Activated B cell treated with CpG ODN at 0.5 μM for 24 hours (primary cell): ENCODE measurements around the gene TCERG1L. TPM values are rescaled to one million over a fixed set of nuclear protein-coding genes. Genes with fewer than 3 reads are reported as not detected.

Experiments used
- ATAC-seq: fragments of 200-7000 bp; cut with Tn5 transposase; one replicate; pipeline ENCODE4 v1.10.0; 2021; ENCODE audit warnings: low read depth, mild to moderate bottlenecking, moderate library complexity
- CTCF ChIA-PET: fragments of 350-600 bp; sonication (Branson Sonifier 250); formaldehyde crosslinking; loops from one replicate; lab custom pipeline; 2021; ENCODE audit warnings: antibody characterized with exemption; lab: Charles Lee
- POLR2A ChIA-PET: fragments of 350-600 bp; sonication (Branson Sonifier 250); formaldehyde crosslinking; loops from one replicate; lab custom pipeline; 2021; ENCODE audit warnings: antibody characterized with exemption; lab: Charles Lee
- DNase-seq: peaks from one replicate; pipeline ENCODE4 v3.0.0; 2022
- H3K27ac Mint-ChIP-seq: one replicate; pipeline ENCODE4 v1.8.0; 2020; ENCODE audit warnings: mixed read lengths
- H3K27me3 Mint-ChIP-seq: one replicate; pipeline ENCODE4 v1.8.0; 2021; ENCODE audit warnings: mixed read lengths
- H3K36me3 Mint-ChIP-seq: one replicate; pipeline ENCODE4 v1.8.0; 2021; ENCODE audit warnings: low read depth, mixed read lengths
- H3K4me1 Mint-ChIP-seq: one replicate; pipeline ENCODE4 v1.8.0; 2021; ENCODE audit warnings: mixed read lengths
- H3K4me3 Mint-ChIP-seq: one replicate; pipeline ENCODE4 v1.8.0; 2020; ENCODE audit warnings: mild to moderate bottlenecking, mixed read lengths
- H3K9me3 Mint-ChIP-seq: one replicate; pipeline ENCODE4 v1.8.0; 2020; ENCODE audit warnings: mixed read lengths
- intact Hi-C: fragments of 100-400 bp; cut with micrococcal nuclease; formaldehyde crosslinking; loops from one replicate; pipeline ENCODE4 v1.15.1; 2024
- total RNA-seq: library from RNA; stranded (reverse); gene quantifications from 2 replicates; pipeline ENCODE4 v1.2.3, GENCODE V29; 2022
- TF ChIP-seq, protein P1 (sequence below): fragments of 200-600 bp; IDR thresholded peaks from one replicate; pipeline ENCODE4 v1.8.0; 2022; ENCODE audit warnings: antibody characterized with exemption, mild to moderate bottlenecking

TCERG1L gene
- total RNA-seq, 1 donor from 2014 or later, result not detected

DNA sequence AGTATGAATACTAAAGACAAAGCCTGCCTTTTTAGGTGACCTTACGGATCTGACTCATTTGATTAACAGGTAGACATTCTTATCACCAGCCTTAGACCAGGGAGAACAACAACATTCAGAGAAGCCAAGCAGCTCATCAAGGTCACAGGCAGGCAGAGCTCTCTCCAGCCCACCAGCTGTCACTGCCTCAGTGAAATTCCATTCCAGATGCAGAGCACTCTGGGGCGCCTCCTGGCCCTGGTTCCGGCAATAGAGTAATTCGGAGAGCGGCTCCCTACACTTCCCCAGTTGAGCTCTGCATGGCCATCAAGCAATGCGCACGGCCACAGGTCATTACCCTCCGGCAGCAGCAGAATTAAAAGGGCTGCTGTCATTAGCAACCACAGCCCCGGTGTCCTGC is 164.7 kb downstream of the TCERG1L start:
- TF ChIP-seq, protein P1, sequence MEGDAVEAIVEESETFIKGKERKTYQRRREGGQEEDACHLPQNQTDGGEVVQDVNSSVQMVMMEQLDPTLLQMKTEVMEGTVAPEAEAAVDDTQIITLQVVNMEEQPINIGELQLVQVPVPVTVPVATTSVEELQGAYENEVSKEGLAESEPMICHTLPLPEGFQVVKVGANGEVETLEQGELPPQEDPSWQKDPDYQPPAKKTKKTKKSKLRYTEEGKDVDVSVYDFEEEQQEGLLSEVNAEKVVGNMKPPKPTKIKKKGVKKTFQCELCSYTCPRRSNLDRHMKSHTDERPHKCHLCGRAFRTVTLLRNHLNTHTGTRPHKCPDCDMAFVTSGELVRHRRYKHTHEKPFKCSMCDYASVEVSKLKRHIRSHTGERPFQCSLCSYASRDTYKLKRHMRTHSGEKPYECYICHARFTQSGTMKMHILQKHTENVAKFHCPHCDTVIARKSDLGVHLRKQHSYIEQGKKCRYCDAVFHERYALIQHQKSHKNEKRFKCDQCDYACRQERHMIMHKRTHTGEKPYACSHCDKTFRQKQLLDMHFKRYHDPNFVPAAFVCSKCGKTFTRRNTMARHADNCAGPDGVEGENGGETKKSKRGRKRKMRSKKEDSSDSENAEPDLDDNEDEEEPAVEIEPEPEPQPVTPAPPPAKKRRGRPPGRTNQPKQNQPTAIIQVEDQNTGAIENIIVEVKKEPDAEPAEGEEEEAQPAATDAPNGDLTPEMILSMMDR, result no peak
- no peaks in the 10 kb centered on the region for H3K36me3 Mint-ChIP-seq
- no peak overlapping the region for H3K27ac Mint-ChIP-seq
- H3K9me3 Mint-ChIP-seq, result peaks cover 6% of the 10 kb centered on the region
- POLR2A ChIA-PET, result no interaction called here
- DNase-seq (no peak), ATAC-seq (no peak)
- H3K27me3 Mint-ChIP-seq, result no peaks in the 10 kb centered on the region
- no peaks in the 10 kb centered on the region for H3K4me1 Mint-ChIP-seq
- intact Hi-C loops, result no loop called here
- CTCF ChIA-PET, result no interaction called here
- no peak overlapping the region for H3K4me3 Mint-ChIP-seq

DNA sequence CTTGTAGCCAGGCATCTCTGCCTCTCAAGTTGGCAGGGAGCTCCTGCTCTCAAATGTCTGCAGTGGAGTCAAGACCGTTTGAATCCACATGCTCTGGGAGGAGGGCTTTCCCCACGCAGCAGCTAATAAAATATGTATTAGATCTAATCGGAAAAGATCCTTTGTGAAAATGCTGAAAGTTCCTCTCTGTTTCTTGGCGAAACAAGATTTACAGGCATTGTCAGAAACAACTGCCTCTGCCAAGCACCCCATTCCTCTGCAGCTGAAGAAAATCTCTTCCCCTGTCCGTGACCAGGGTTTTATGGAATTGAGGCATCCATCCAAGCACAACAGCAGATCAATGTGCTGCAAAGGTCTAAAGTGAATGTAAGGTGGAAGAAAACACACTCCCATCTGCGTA is 165.8 kb downstream of the TCERG1L start:
- no peaks in the 10 kb centered on the region for H3K4me1 Mint-ChIP-seq
- POLR2A ChIA-PET, result no interaction called here
- ATAC-seq (no peak), DNase-seq (no peak)
- TF ChIP-seq, protein P1, result no peak
- no peak overlapping the region for H3K4me3 Mint-ChIP-seq
- no peak overlapping the region for H3K27ac Mint-ChIP-seq
- no peaks in the 10 kb centered on the region for H3K36me3 Mint-ChIP-seq
- intact Hi-C loops, result no loop called here
- H3K27me3 Mint-ChIP-seq, result no peaks in the 10 kb centered on the region
- peaks cover 2% of the 10 kb centered on the region for H3K9me3 Mint-ChIP-seq
- CTCF ChIA-PET, result no interaction called here

DNA sequence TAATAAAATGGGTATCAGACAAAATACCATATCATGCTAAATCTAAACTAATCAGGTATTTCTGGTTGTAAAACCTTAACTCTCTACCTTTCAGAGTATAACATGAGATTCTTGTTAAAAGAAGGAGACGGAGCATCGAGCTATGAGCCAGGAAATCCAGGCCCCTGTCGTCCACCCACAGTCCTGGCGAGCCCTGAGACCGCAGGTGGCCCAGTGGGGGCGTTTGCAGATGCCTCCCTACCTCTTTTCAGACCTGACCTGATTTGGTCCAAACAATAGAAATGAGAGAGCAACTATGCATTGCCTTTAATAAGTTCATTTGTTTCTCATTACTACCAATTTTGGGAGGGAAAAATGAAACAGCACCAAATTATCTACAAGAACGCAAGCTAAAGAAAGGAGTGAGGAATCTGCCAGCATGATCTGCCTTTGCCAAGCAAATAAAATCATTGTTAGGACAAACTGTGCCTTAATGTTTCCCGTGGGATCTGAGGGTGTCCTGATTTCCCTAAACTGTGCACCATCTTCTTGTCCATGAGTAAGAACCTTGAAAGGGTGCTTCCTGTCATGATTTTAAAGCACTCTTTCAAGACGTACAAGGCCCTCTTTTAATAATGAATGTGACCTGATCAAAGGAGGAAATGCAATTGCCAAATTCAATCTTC is 166.7 kb downstream of the TCERG1L start:
- POLR2A ChIA-PET, result no interaction called here

DNA sequence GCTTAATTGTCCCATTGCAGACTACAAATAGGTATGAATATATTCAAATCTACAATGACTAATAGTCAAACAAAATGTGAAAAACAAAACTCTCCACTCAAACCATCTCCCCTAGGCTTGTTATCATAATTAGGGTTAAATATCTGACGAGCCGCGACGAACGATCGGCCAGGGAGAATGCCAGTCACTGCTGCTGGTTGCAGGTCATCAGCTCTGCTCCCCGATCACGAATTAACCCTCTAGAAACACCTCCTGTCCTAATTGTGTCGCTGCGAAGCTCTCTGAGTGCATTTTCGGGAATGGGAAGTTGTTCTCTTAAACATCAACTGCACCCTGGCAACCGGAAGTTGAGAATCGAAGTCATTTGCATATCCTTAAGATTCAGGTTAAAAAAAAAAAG is 167.3 kb downstream of the TCERG1L start:
- TF ChIP-seq, protein P1, result no peak
- Mint-ChIP-seq H3K4me1 (no peaks in the 10 kb centered on the region), H3K27me3 (no peaks in the 10 kb centered on the region), H3K36me3 (no peaks in the 10 kb centered on the region), H3K9me3 (no peaks in the 10 kb centered on the region), H3K27ac (no peak overlapping the region), H3K4me3 (no peak overlapping the region)
- ATAC-seq (no peak), DNase-seq (no peak)
- ChIA-PET CTCF (no interaction called here), POLR2A (no interaction called here)
- intact Hi-C loops, result no loop called here

More for the DNA sequence above, 166.7 kb downstream of the TCERG1L start:
- Mint-ChIP-seq H3K27ac (no peak overlapping the region), H3K4me1 (no peaks in the 10 kb centered on the region), H3K4me3 (no peak overlapping the region), H3K9me3 (no peaks in the 10 kb centered on the region), H3K36me3 (no peaks in the 10 kb centered on the region), H3K27me3 (no peaks in the 10 kb centered on the region)
- ATAC-seq, result no peak
- intact Hi-C loops, result no loop called here
- no peak for DNase-seq
- TF ChIP-seq, protein P1, result no peak
- CTCF ChIA-PET, result no interaction called here

GRCh38 chr10:131143425-131144165 is 167.9 kb downstream of the TCERG1L start:
- no peak for DNase-seq
- no peak for ATAC-seq
- POLR2A ChIA-PET, result no interaction called here
- no peaks in the 10 kb centered on the region for H3K4me1 Mint-ChIP-seq
- no peaks in the 10 kb centered on the region for H3K36me3 Mint-ChIP-seq
- CTCF ChIA-PET, result no interaction called here
- no peak overlapping the region for H3K4me3 Mint-ChIP-seq
- no peaks in the 10 kb centered on the region for H3K27me3 Mint-ChIP-seq
- no peaks in the 10 kb centered on the region for H3K9me3 Mint-ChIP-seq
- no peak overlapping the region for H3K27ac Mint-ChIP-seq
- intact Hi-C loops, result no loop called here
- TF ChIP-seq, protein P1, result no peak
